ENCODE results near the gene ZNF236. TPM values are rescaled to one million over a fixed set of nuclear protein-coding genes. Genes with fewer than 3 reads are reported as not detected.

Gene ZNF236
- total RNA-seq, 1 donor from 2014 or later: 27.4 TPM

- Mint-ChIP-seq H3K27ac (no peak overlapping the region), H3K9me3 (no peaks in the 10 kb centered on the region), H3K4me1 (peaks cover 2% of the 10 kb centered on the region), H3K4me3 (no peak overlapping the region), H3K27me3 (no peaks in the 10 kb centered on the region), H3K36me3 (ENCODE audit: low read depth) (peaks cover 86% of the 10 kb centered on the region)
- CTCF ChIA-PET: no interaction called here
- DNase-seq (no peak), ATAC-seq (ENCODE audit: low read depth) (no peak)
- intact Hi-C loops (cut with micrococcal nuclease): no loop called here
- POLR2A ChIA-PET: interaction anchor here (1.0 kb wide), 1 partner anchor 10 kb away, joined by 4 read pairs; no protein-coding TSS in a partner anchor
- no peak for TF ChIP-seq CTCF (IDR thresholded peaks at IDR 0.05)
Observed at GRCh38 chr18:76953156-76953555, 130.8 kb downstream of the ZNF236 start.

GRCh38 chr18:76953583-76954233 is 131.4 kb downstream of the ZNF236 start:
- H3K4me3 Mint-ChIP-seq: no peak overlapping the region
- no peak for TF ChIP-seq CTCF (IDR thresholded peaks at IDR 0.05)
- intact Hi-C loops (cut with micrococcal nuclease): no loop called here
- no peaks in the 10 kb centered on the region for H3K9me3 Mint-ChIP-seq
- CTCF ChIA-PET: no interaction called here
- ATAC-seq (ENCODE audit: low read depth): no peak
- H3K27me3 Mint-ChIP-seq: no peaks in the 10 kb centered on the region
- no peak for DNase-seq
- peaks cover 2% of the 10 kb centered on the region for H3K4me1 Mint-ChIP-seq
- H3K36me3 Mint-ChIP-seq (ENCODE audit: low read depth): peaks cover 85% of the 10 kb centered on the region
- POLR2A ChIA-PET: interaction anchor here (1.0 kb wide), 1 partner anchor 10 kb away, joined by 4 read pairs; no protein-coding TSS in a partner anchor
- H3K27ac Mint-ChIP-seq: no peak overlapping the region

- Mint-ChIP-seq H3K4me1 (peaks cover 2% of the 10 kb centered on the region), H3K27ac (no peak overlapping the region), H3K27me3 (no peaks in the 10 kb centered on the region), H3K4me3 (no peak overlapping the region), H3K9me3 (no peaks in the 10 kb centered on the region), H3K36me3 (ENCODE audit: low read depth) (peaks cover 86% of the 10 kb centered on the region)
- intact Hi-C loops (cut with micrococcal nuclease): no loop called here
- ChIA-PET POLR2A (no interaction called here), CTCF (interaction anchor here (0.6 kb wide), 1 partner anchor 34 kb away, joined by 4 read pairs; no protein-coding TSS in a partner anchor)
- DNase-seq (no peak), ATAC-seq (ENCODE audit: low read depth) (no peak)
- no peak for TF ChIP-seq CTCF (IDR thresholded peaks at IDR 0.05)
Observed at GRCh38 chr18:76955524-76956170, 133.3 kb downstream of the ZNF236 start.

GRCh38 chr18:76956648-76957047 is 134.3 kb downstream of the ZNF236 start:
- ChIA-PET POLR2A (no interaction called here), CTCF (no interaction called here)
- ATAC-seq (ENCODE audit: low read depth): no peak
- peaks cover 2% of the 10 kb centered on the region for H3K4me1 Mint-ChIP-seq
- intact Hi-C loops (cut with micrococcal nuclease): no loop called here
- no peak overlapping the region for H3K4me3 Mint-ChIP-seq
- H3K27me3 Mint-ChIP-seq: no peaks in the 10 kb centered on the region
- H3K9me3 Mint-ChIP-seq: no peaks in the 10 kb centered on the region
- TF ChIP-seq CTCF (IDR thresholded peaks at IDR 0.05): no peak
- H3K27ac Mint-ChIP-seq: peak overlapping the region; percentile 25
- DNase-seq: no peak
- H3K36me3 Mint-ChIP-seq (ENCODE audit: low read depth): peaks cover 87% of the 10 kb centered on the region

Data from activated B cell treated with CpG ODN at 0.5 μM for 24 hours (primary cell).